ENCODE results near the gene STX8.

The STX8 gene

GRCh38 chr17:9439851-9440250 is 135.8 kb downstream of the STX8 start:
- no peak overlapping the region for H2BK5ac ChIP-seq (ENCODE audit: low read length)
- no peak overlapping the region for H3K4me3 ChIP-seq (ENCODE audit: low read length in 2 of 2)
- H4K8ac ChIP-seq (ENCODE audit: low read depth, low read length): no peak overlapping the region
- H2BK120ac ChIP-seq (ENCODE audit: low read depth, low read length): no peak overlapping the region
- H3K9ac ChIP-seq (ENCODE audit: low read depth, low read length, poor library complexity): no peak overlapping the region
- no peak overlapping the region for H2BK15ac ChIP-seq (ENCODE audit: low read length)
- H3K4me1 ChIP-seq (ENCODE audit: control insufficient read depth in 2 of 2, insufficient read depth in 1 of 2, low read depth in 1 of 2, low read length in 2 of 2): peaks cover 0 to 1% of the 10 kb centered on the region in 2 donors
- H4K91ac ChIP-seq (ENCODE audit: low read depth, low read length, poor library complexity): no peak overlapping the region
- H3K4ac ChIP-seq (ENCODE audit: low read length): no peak overlapping the region
- H3K23ac ChIP-seq (ENCODE audit: low read depth, low read length, poor library complexity): no peak overlapping the region
- no CpG with 5 or more reads among the region's 3 CpGs for WGBS, 2 donors (ENCODE audit: extremely low coverage in 2 of 2, insufficient read length in 2 of 2, insufficient replicate concordance in 1 of 2)
- H2AK5ac ChIP-seq (ENCODE audit: low read depth, low read length): no peak overlapping the region
- no peak overlapping the region for H2BK12ac ChIP-seq (ENCODE audit: low read length)
- no peak overlapping the region for H3K27ac ChIP-seq (replicated peaks; ENCODE audit: low read length)
- H3K9me3 ChIP-seq (replicated peaks in 1 of 2; ENCODE audit: control insufficient read depth in 2 of 2, insufficient read depth in 1 of 2, low read depth in 1 of 2, low read length in 2 of 2): no peaks in the 10 kb centered on the region
- H2AFZ ChIP-seq (ENCODE audit: low read length): no peak overlapping the region
- no peaks in the 10 kb centered on the region for H3K79me1 ChIP-seq (ENCODE audit: low read depth, low read length)
- no peak overlapping the region for H3K18ac ChIP-seq (ENCODE audit: low read length)
- H3K4me2 ChIP-seq (ENCODE audit: insufficient read depth, low read length, poor library complexity, severe bottlenecking): no peak overlapping the region
- no peaks in the 10 kb centered on the region for H3K27me3 ChIP-seq (ENCODE audit: control insufficient read depth in 3 of 3, insufficient read depth in 3 of 3, low read depth in 1 of 3, low read length in 3 of 3)
- H3K14ac ChIP-seq (ENCODE audit: low read length): no peak overlapping the region
- no peak for DNase-seq (ENCODE audit: low spot score)
- H3K36me3 ChIP-seq (replicated peaks in 1 of 2; ENCODE audit: control insufficient read depth in 2 of 2, insufficient read depth in 2 of 2, low read length in 2 of 2): no peaks in the 10 kb centered on the region

GRCh38 chr17:9436630-9437029 is 139.0 kb downstream of the STX8 start:
- H3K4me3 ChIP-seq (ENCODE audit: low read length in 2 of 2): no peak overlapping the region
- no peak overlapping the region for H2BK5ac ChIP-seq (ENCODE audit: low read length)
- no peak overlapping the region for H4K91ac ChIP-seq (ENCODE audit: low read depth, low read length, poor library complexity)
- no peak for DNase-seq (ENCODE audit: low spot score)
- no peak overlapping the region for H3K4me2 ChIP-seq (ENCODE audit: insufficient read depth, low read length, poor library complexity, severe bottlenecking)
- no peak overlapping the region for H3K23ac ChIP-seq (ENCODE audit: low read depth, low read length, poor library complexity)
- no peak overlapping the region for H3K27ac ChIP-seq (replicated peaks; ENCODE audit: low read length)
- no peaks in the 10 kb centered on the region for H3K27me3 ChIP-seq (ENCODE audit: control insufficient read depth in 3 of 3, insufficient read depth in 3 of 3, low read depth in 1 of 3, low read length in 3 of 3)
- H3K18ac ChIP-seq (ENCODE audit: low read length): no peak overlapping the region
- H4K8ac ChIP-seq (ENCODE audit: low read depth, low read length): no peak overlapping the region
- no peak overlapping the region for H2BK120ac ChIP-seq (ENCODE audit: low read depth, low read length)
- H3K36me3 ChIP-seq (replicated peaks in 1 of 2; ENCODE audit: control insufficient read depth in 2 of 2, insufficient read depth in 2 of 2, low read length in 2 of 2): no peaks in the 10 kb centered on the region
- WGBS, 2 donors (ENCODE audit: extremely low coverage in 2 of 2, insufficient read length in 2 of 2, insufficient replicate concordance in 1 of 2): no CpG with 5 or more reads among the region's 1 CpG
- H3K4me1 ChIP-seq (ENCODE audit: control insufficient read depth in 2 of 2, insufficient read depth in 1 of 2, low read depth in 1 of 2, low read length in 2 of 2): peaks cover 1 to 4% of the 10 kb centered on the region in 2 donors
- H3K9ac ChIP-seq (ENCODE audit: low read depth, low read length, poor library complexity): no peak overlapping the region
- no peaks in the 10 kb centered on the region for H3K79me1 ChIP-seq (ENCODE audit: low read depth, low read length)
- no peak overlapping the region for H2BK15ac ChIP-seq (ENCODE audit: low read length)
- no peak overlapping the region for H2BK12ac ChIP-seq (ENCODE audit: low read length)
- no peak overlapping the region for H3K4ac ChIP-seq (ENCODE audit: low read length)
- H2AK5ac ChIP-seq (ENCODE audit: low read depth, low read length): no peak overlapping the region
- H3K9me3 ChIP-seq (replicated peaks in 1 of 2; ENCODE audit: control insufficient read depth in 2 of 2, insufficient read depth in 1 of 2, low read depth in 1 of 2, low read length in 2 of 2): peaks cover 0 to 3% of the 10 kb centered on the region in 2 donors
- no peak overlapping the region for H2AFZ ChIP-seq (ENCODE audit: low read length)
- H3K14ac ChIP-seq (ENCODE audit: low read length): no peak overlapping the region

GRCh38 chr17:9435165-9435564 is 140.5 kb downstream of the STX8 start:
- Histone ChIP-seq H4K8ac (ENCODE audit: low read depth, low read length) (no peak overlapping the region), H3K18ac (ENCODE audit: low read length) (no peak overlapping the region), H3K36me3 (replicated peaks in 1 of 2; ENCODE audit: control insufficient read depth in 2 of 2, insufficient read depth in 2 of 2, low read length in 2 of 2) (no peaks in the 10 kb centered on the region), H3K27ac (replicated peaks; ENCODE audit: low read length) (no peak overlapping the region), H2AFZ (ENCODE audit: low read length) (no peak overlapping the region), H2BK120ac (ENCODE audit: low read depth, low read length) (no peak overlapping the region), H3K4ac (ENCODE audit: low read length) (no peak overlapping the region), H3K79me1 (ENCODE audit: low read depth, low read length) (no peaks in the 10 kb centered on the region), H3K4me1 (ENCODE audit: control insufficient read depth in 2 of 2, insufficient read depth in 1 of 2, low read depth in 1 of 2, low read length in 2 of 2) (peaks cover 1 to 4% of the 10 kb centered on the region in 2 donors), H2BK15ac (ENCODE audit: low read length) (no peak overlapping the region), H2BK5ac (ENCODE audit: low read length) (no peak overlapping the region), H3K27me3 (ENCODE audit: control insufficient read depth in 3 of 3, insufficient read depth in 3 of 3, low read depth in 1 of 3, low read length in 3 of 3) (no peaks in the 10 kb centered on the region), H3K4me2 (ENCODE audit: insufficient read depth, low read length, poor library complexity, severe bottlenecking) (no peak overlapping the region), H3K4me3 (ENCODE audit: low read length in 2 of 2) (no peak overlapping the region), H3K14ac (ENCODE audit: low read length) (no peak overlapping the region), H4K91ac (ENCODE audit: low read depth, low read length, poor library complexity) (no peak overlapping the region), H3K23ac (ENCODE audit: low read depth, low read length, poor library complexity) (no peak overlapping the region), H3K9me3 (replicated peaks in 1 of 2; ENCODE audit: control insufficient read depth in 2 of 2, insufficient read depth in 1 of 2, low read depth in 1 of 2, low read length in 2 of 2) (peaks cover 0 to 3% of the 10 kb centered on the region in 2 donors), H2AK5ac (ENCODE audit: low read depth, low read length) (no peak overlapping the region), H2BK12ac (ENCODE audit: low read length) (no peak overlapping the region), H3K9ac (ENCODE audit: low read depth, low read length, poor library complexity) (no peak overlapping the region)
- WGBS, 2 donors (ENCODE audit: extremely low coverage in 2 of 2, insufficient read length in 2 of 2, insufficient replicate concordance in 1 of 2): no CpG with 5 or more reads among the region's 6 CpGs
- DNase-seq (ENCODE audit: low spot score): no peak

- Histone ChIP-seq H3K4me1 (ENCODE audit: control insufficient read depth in 2 of 2, insufficient read depth in 1 of 2, low read depth in 1 of 2, low read length in 2 of 2) (peaks cover 1 to 4% of the 10 kb centered on the region in 2 donors), H3K9me3 (replicated peaks in 1 of 2; ENCODE audit: control insufficient read depth in 2 of 2, insufficient read depth in 1 of 2, low read depth in 1 of 2, low read length in 2 of 2) (peaks cover 0 to 3% of the 10 kb centered on the region in 2 donors), H2AFZ (ENCODE audit: low read length) (no peak overlapping the region), H3K4me3 (ENCODE audit: low read length in 2 of 2) (no peak overlapping the region), H3K27me3 (ENCODE audit: control insufficient read depth in 3 of 3, insufficient read depth in 3 of 3, low read depth in 1 of 3, low read length in 3 of 3) (no peaks in the 10 kb centered on the region), H3K4me2 (ENCODE audit: insufficient read depth, low read length, poor library complexity, severe bottlenecking) (no peak overlapping the region), H3K23ac (ENCODE audit: low read depth, low read length, poor library complexity) (no peak overlapping the region), H2BK12ac (ENCODE audit: low read length) (no peak overlapping the region), H3K4ac (ENCODE audit: low read length) (no peak overlapping the region), H3K18ac (ENCODE audit: low read length) (no peak overlapping the region), H3K36me3 (replicated peaks in 1 of 2; ENCODE audit: control insufficient read depth in 2 of 2, insufficient read depth in 2 of 2, low read length in 2 of 2) (no peaks in the 10 kb centered on the region), H2BK5ac (ENCODE audit: low read length) (no peak overlapping the region), H3K9ac (ENCODE audit: low read depth, low read length, poor library complexity) (no peak overlapping the region), H2AK5ac (ENCODE audit: low read depth, low read length) (no peak overlapping the region), H3K27ac (replicated peaks; ENCODE audit: low read length) (no peak overlapping the region), H2BK15ac (ENCODE audit: low read length) (no peak overlapping the region), H4K91ac (ENCODE audit: low read depth, low read length, poor library complexity) (no peak overlapping the region), H3K14ac (ENCODE audit: low read length) (no peak overlapping the region), H3K79me1 (ENCODE audit: low read depth, low read length) (no peaks in the 10 kb centered on the region), H2BK120ac (ENCODE audit: low read depth, low read length) (no peak overlapping the region), H4K8ac (ENCODE audit: low read depth, low read length) (no peak overlapping the region)
- DNase-seq (ENCODE audit: low spot score): no peak
- no CpG with 5 or more reads among the region's 3 CpGs for WGBS, 2 donors (ENCODE audit: extremely low coverage in 2 of 2, insufficient read length in 2 of 2, insufficient replicate concordance in 1 of 2)
Observed at GRCh38 chr17:9434642-9435057, 141.0 kb downstream of the STX8 start.
